ENCODE measurements around the gene PSENEN.
"Not testable (repeated sequence)": the region's sequence is repeated elsewhere in the genome, so short reads cannot be mapped to it uniquely, and the experiment has no call there.

The PSENEN gene

DNA sequence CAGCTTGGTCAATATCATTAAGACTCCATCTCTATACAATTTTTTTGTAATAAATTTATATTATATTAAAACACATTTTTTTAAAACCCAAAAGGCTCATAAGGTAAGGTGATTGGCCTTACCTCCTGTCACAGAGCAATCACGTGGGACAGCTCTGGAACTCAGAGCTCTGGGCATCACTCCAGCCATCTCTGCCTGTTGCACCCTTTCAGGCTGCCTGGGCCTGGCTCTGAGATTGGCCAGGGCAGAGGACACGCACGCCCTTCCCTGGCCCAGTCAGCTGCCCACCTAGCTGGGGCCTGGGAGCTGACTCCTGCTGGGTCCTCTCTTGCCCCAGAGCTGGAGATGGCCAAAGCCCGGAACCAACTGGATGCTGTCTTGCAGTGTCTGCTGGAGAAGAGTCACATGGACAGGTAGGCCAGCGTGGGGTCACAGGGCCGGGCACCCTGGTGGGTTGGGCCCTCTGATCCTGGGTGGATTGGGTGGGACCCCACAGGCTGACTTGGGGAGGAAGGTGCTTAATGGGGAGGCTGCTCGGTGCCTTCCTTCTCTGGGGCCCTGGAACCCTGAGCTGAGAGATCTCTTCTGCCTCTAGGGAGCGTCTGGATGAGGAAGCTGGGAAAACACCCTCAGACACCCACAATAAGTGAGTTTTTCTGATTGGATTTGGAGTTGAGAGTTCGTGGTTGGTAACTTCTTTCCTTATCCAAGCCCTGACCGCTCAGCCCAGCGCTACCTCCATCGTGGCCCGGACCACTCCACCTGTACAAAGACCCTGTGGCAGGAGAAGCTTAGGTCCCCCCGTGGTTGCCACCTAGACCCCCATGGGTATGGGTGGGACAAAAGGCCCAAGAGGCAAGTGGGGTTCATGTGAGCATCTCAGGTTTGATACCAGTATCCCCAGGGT, 6.6 kb downstream of the PSENEN start:
- DNase-seq (ENCODE audit: low read depth), result no peak

DNA sequence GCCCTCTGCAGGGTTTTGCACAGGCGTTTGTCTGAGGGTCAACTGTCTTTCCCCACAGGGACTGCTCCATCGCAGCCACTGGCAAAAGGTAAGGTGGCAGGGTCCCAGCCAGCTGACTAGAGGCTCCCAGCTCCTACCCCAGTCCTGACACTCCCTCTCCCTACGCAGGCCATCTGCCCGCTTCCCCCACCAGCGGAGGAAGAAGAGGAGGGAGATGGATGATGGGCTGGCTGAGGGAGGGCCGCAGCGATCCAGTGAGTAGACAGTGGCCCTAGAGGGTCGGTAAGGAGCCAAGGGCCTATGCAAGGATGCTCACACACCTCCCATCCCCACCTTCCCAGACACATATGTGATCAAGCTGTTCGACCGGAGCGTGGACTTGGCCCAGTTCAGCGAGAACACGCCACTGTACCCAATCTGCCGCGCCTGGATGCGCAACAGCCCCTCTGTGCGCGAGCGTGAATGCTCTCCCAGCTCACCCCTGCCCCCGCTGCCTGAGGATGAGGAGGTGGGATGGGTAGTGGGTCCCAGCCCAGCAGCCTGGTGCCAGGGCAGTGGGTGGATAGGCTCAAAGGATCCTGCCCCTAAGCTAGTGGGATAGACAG, 7.4 kb downstream of the PSENEN start:
- DNase-seq (ENCODE audit: low read depth), result no peak

DNA sequence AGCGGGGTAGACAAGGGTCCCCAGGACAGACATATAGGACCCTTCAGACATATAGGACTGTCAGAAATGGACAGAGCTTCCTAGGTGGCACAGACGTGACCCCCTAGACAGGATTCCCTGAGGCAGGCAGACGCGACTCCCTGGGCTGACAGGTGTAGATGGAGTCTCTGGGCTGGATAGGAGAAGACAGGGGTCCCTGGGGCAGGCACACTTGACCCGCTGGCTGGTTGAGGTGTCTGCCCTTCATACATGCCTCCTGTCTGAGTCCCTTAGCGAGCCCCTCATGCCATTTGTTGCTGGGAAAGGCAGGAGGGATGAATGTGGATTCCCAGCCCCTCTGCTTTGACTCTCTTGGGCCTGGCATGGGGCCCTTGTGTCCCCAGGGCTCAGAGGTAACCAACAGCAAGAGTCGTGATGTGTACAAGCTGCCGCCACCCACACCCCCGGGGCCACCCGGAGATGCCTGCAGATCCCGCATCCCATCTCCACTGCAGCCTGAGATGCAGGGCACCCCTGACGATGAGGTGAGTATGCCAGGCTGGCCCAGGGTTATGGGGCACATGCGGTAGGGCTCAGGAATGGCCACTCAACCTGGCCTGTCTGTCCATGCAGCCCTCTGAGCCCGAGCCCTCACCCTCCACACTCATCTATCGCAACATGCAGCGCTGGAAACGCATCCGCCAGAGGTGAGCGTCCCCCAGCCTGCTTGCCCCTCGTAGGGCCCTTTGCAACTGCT, 8.4 kb downstream of the PSENEN start:
- DNase-seq (ENCODE audit: low read depth), result no peak

DNA sequence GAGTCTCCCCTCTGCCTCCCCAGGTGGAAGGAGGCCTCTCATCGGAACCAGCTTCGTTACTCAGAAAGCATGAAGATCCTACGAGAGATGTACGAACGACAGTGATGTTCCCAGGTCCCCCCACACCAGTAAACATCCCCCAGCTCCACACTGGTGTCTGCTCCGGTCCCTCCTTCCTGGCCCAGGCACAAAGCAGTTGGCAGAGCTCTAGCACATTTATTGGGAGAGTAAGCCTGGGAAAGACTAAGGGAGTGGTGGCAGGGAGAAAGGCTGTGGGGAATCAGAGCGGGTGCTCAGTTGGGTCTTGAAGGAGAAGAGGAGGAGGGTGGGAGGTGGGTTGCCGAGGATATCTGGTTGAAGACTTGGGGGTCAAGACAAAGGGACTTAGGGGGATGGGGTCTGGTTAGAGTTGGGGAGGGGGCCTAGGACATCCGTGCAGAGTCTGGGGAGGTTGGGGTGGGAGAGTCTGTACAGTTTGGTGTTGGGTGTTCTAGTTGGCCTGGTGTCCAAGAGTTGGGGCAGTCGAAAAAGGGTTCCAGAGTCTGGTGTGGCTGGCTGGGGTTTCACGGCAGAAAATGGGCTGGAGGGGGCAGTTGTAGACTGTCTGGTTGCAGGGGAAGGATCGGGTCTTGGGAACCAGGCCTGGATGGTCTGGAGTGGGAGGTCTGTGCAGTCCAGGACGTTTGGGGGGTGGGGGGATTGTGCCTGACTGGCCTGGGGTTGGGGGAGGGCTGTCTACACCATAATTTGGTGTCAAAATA, 9.1 kb downstream of the PSENEN start:
- no peak for DNase-seq (ENCODE audit: low read depth)

DNA sequence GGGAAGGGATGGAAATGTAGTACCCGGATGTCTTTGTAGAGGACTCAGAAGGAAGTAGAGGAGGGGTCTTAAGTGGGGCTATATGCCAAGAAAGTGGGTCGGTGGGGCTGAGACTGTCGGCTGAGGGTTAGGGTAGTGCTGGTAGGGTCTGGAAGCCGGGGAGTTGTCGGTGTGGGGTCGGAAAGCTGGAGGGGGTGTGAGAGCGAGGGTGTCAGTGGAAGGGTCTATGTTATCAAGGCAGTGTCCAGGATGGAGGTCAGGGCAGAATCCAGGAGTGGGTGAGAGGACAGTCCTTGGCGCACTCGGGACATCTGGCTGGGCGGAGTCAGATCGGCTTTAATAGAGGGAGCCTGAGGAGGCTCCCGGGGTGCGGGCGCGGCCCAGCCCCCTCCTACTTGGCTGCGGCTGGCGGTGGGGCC, 9.7 kb downstream of the PSENEN start:
- no peak for DNase-seq (ENCODE audit: low read depth)

DNA sequence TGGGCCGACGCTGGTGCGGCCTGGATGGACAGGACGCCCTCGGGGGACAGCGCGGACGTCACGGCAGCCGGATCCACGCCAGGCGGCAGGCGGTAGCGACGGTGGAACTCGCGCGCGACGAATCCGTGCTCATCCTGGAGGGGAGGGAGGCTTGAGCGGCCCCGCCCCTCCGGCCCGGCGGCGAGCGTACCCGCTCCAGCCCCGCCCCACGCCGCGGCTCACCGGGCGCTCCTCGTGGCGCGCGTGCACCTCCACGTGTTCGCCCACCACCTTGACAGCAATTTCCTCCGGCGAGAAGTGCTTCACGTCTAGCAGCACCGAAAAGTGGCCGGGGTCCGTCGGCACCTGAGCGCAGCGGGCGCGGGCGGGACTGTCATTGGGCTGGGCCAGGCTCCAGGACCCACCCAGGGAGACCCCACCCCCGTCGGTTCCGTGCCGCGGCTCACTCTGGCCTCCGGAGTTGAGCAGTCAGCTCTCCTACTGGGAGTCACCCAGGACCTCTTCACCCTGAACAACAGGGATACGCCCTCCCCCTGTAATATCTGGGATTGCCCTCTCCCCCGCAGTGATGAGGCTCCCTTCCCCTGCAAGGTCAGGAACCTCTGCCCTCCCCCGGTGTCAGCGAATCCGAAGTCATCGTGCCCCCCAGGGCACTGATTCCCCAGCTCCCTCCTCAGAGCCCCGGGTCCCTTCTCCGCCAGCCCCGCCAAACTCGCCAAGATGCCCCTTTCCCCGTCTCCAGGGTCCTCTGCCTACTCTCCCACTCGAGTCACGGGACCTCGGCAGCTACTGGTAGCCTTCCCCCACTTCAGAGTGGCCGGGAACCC, 10.3 kb downstream of the PSENEN start:
- DNase-seq (ENCODE audit: low read depth), result no peak

DNA sequence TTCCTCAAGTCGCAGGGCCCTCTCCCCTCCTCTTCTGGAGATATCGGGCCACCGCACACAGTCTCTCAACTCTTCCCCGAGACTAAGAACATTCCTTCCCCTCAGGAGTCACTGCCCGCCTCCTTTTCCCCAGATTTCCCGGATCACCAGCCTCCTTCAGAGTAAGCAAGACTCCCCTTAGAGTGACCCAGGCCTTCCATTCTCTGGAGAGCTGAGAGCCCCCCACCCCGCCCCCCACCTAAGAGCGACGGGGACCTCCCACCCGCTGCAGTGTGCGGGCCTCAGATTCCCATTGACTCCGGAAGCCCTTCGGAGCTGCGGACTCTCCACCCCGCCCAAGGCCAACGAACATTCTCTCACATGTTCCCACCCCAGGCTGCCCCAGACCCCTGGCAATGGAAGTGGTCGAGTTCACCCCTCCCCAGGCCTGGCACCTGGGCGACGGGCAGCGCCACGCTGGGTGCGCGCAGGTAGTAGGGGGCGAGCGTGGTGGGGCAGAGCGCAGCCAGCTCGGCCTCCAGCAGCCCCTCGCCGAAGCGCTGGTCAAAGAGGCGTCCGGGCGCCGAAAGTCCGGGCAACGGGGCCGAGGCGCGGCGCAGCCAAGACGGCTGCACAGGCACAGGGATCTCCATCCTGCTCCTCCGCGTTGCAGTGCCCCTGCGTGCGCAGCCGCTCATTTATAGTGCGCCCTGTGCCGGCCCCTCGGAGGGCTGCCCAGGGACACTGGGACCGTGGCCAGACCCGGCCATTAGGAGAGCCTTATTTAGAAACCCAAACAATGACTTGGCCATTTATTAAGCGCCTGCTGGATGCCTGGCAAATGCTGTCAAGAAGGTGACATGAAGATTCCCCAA, 11.2 kb downstream of the PSENEN start, which contains the start of gene HSPB6:
Gene HSPB6, minus strand, starts transcription at position 653 of the 854 bp plus-strand sequence. Its CDS starts 21 bp downstream, at position 632.
- no peak for DNase-seq (ENCODE audit: low read depth)

DNA sequence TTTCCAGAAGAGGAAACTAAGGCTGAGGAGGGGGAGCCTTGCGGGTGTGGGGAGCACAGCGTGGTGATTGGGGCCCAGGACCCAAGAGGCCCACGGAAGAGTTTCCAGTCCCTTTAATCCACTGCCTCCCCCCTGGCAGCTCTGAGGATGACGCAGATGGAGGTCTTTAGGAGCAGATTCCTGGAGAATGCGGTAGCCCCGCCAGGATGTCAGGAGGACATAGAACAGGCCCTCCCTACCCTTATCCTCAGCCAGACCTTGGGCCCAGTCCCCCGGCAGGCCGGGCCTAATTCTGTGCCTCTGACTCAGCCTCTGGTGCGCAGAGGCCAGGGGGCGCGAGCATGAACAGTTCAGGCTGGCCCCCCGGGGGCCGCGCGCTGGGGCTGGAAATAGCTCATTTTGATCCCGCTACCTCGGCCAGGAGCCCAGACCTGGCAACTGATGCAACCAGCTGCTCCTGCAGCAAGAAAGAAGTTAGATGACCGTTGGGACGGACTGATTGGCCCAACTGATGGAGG, 11.8 kb downstream of the PSENEN start:
- peak; percentile 64 for DNase-seq (ENCODE audit: low read depth)

DNA sequence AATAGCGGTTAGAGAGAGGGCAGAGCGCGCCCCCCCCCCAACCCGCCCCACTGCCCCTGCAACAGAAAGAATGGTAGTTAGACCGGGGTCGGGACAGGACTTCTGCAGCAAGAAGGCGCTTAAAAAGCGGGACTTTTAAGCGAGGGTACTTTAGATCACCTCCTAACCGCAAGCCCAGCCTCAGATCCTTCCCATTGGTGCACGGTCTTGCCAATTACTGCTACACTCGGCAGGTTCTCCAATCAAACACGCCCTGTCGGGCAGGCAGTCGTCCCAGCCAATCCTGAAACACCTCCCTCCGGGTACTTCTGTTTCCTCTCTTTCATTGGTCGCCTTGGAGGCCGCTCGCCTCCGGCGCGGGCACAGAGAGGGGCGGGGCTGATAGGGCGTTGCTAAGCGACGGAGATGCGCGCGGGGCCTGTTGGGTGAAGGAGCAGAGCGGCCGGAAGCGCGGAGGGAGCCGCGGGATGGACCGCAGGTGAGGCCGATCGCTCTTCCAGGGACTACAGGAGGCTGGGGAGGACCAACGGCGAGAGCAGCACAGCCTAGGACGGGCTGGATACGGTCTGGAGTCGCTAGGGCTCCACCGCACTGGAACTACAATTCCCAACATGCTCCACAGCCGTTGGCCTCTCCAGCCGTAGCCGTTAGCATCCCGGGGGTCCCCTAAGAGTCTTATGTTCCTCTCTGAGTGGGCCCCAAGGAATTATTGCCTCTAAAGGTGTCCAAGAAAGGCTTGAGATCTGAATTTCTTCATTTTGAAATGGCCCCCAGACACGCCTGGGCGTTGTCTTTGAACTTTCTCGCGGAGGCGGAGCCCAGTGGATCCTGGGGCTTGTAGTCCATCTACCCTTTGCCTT, 12.5 kb downstream of the PSENEN start, which contains the start of gene PROSER3:
Gene PROSER3, plus strand, starts transcription at position 428 of the 860 bp plus-strand sequence. Its CDS starts 40 bp downstream, at position 468.
- DNase-seq (ENCODE audit: low read depth), result peak; percentile 97

DNA sequence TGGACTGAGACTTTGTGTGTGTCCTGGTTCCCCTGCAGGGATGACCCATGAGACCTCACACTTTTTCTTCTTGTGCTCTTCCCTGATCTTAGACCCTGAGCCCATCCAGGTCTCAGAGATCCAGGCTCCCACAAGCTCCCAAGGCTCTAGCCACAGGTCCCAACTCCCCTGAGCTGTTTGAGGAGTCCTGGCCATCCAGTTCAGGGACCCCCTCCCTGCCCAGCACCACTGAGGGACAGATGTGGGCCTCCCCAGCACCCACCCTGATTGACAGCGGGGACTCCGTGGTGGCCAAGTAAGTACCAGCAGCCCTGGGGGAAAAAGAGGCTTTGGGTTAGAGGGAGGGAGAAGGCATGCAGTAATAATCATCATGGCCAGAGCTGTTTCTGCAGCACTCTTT, 14.2 kb downstream of the PSENEN start:
- no peak for DNase-seq (ENCODE audit: low read depth)

DNA sequence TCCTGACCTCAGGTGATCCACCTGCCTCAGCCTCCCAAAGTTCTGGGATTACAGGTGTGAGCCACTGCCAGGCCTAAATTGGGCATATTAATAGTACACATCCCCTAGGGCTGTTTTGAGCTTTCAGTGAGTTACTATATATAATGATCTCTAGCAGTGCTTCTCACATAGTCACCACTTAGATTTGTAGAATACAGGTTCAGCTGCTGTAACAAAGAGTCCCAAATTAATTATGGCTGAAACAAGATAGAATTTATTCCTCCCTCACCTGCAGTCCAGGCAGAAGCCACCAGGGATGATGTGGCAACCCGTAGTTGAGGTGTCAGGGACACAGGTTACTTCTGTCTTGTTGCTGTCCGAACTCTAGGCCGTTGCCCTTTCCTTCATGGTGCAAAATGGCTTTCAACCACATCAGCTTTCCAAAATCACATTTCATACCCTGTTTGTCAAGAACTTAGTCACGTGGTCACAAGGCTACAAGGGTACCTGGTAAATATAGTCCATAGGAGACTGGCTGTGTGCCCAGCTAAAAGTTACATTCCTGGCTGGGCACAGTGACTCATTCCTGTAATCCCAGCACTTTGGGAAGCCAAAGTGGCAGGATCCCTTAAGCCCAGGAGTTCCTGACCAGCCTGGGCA, 15.4 kb downstream of the PSENEN start:
- no peak for DNase-seq (ENCODE audit: low read depth)

DNA sequence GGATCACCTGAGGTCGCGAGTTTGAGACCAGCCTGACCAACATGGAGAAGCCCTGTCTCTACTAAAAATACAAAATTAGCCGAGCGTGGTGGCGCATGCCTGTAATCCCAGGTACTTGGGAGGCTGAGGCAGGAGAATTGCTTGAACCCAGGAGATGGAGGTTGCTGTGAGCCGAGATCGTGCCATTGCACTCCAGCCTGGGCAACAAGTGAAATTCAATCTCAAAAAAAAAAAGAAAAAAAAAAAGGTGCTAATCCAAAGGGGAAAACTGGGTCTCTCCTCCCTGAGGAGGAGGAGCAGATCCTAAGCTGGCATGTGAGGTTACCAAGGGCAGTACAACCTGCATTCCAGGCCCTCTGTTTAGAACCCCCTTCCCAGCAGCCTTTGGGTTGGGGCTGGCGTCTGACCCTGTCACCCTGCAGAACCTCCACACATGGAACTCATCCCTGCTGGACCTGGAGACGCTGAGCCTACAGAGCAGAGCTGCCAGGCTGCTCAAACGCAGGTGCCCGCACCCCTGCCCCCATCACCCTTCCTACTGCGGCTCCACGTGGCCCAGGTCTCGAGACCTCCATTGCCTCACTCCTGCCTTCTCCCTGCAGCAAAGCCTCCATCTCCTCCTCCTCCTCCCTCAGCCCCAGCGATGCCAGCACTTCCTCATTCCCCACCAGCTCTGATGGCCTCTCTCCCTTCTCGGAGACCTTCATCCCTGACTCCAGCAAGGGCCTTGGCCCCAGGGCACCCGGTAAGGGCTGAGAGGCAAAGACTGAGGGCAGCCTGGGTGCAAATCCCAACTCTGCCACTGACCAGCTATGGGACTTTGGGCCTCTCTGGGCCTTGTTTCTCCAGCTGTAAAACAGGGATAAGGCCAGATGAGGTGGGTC, 19.2 kb downstream of the PSENEN start:
- DNase-seq (ENCODE audit: low read depth), result no peak

DNA sequence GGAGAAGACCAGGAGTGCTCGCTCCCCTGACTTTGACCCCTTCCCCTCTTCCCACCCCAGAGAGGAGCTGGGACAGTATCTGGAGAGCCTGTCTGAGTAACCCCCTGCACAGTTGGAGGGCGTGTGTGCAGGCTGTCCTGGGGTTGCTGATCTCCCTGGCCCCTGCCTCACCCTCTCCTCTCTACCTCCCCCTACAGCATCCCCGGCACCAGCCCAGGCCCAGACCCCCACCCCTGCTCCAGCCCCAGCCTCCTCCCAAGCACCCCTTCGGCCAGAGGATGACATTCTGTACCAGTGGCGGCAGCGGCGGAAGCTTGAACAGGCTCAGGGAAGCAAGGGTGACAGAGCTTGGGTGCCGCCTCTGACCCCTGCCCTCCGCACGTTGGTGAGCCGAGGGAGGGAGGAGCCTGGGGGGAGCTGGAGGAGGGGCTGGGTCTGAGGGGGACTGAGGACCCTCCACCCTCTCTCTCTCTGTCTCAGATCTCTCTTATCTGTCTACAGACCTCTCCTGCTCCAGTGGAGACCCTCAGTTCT, 21.2 kb downstream of the PSENEN start:
- no peak for DNase-seq (ENCODE audit: low read depth)

DNA sequence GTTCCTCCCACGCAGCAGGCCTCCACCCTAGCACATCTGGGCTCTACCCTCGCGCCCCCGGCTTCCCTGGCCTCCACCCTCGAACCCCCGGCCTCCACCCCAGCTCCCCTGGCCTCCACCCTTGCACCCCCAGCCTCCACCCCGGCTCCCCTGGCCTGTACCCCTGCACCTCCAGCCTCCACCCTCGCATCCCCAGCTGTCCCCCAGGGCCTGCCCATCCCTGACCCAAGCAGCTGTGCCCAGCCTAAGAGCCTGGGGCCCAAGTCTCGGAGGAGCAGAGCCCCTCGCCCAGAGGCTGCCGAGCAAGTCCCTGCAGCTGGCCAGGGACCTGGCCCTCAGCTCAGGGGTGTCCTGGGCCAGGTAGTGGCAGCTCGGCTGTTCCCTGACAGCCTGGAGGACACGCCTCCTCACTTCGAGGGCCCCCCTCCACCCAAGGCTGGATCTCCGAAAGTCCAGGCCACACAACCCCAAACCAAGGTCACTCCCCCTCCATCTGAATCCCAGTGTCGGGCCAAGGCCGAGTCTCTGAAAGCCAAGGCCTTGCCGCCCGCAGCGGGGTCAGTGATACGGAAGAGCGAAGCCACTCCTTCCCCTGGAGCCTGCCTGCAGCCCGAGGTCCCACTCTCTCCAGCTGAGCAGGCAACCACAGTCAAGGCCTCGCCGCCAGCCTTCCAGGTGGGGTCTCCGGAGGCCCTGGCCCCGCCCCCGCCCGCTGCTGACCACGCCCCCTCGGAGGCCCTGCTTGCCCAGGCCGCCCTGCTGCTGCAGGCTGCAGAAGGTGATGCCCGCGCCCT, 22.0 kb downstream of the PSENEN start:
- no peak for DNase-seq (ENCODE audit: low read depth)

DNA sequence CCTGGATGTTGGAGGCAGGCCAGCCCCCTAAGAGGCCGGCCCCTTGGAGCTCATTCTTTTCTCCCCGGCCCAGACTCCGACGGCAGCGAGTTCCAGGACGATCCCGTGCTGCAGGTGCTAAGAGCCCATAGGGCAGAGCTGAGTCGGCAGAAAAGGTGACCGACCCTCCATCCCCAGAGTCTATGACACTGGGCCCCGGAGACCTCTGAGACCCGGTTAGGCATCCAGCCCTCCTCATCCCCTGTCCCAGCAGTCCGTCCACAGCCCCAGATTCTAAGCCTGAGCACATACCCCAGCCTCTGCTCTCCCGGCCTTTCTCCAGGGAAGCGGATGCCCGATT, 22.6 kb downstream of the PSENEN start:
- no peak for DNase-seq (ENCODE audit: low read depth)

DNA sequence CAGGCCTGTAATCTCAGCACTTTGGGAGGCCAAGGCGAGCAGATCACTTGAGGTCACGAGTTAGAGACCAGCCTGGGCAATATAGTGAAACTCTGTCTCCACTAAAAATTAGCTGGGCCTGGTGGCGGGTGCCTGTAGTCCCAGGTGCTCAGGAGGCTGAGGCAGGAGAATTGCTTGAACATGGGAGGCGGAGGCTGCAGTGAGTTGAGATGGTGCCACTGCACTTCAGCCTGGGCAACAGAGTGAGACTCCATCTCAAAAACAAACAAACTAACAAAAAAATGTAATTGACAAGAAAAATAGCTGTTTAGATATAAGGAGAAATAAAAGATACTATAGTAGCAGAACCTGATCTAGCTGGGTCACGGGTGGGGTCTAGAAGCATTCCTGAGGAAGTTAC, 26.9 kb downstream of the PSENEN start:
- not testable (repeated sequence) for DNase-seq (ENCODE audit: low read depth)

All from GM04503 (cell line).